GM19239 (cell line): ENCODE results near the gene OFD1.

Experiments used
- DNase-seq: peaks from one replicate; pipeline ENCODE4 v3.0.0; 2011; ENCODE audit warnings: low spot score; ENCODE audit not compliant: insufficient read length
- FAIRE-seq: peaks from 2 replicates; lab custom pipeline; 2011; peaks lifted over from hg19 to GRCh38; lab: Jason Lieb, UNC

The OFD1 gene, protein sequence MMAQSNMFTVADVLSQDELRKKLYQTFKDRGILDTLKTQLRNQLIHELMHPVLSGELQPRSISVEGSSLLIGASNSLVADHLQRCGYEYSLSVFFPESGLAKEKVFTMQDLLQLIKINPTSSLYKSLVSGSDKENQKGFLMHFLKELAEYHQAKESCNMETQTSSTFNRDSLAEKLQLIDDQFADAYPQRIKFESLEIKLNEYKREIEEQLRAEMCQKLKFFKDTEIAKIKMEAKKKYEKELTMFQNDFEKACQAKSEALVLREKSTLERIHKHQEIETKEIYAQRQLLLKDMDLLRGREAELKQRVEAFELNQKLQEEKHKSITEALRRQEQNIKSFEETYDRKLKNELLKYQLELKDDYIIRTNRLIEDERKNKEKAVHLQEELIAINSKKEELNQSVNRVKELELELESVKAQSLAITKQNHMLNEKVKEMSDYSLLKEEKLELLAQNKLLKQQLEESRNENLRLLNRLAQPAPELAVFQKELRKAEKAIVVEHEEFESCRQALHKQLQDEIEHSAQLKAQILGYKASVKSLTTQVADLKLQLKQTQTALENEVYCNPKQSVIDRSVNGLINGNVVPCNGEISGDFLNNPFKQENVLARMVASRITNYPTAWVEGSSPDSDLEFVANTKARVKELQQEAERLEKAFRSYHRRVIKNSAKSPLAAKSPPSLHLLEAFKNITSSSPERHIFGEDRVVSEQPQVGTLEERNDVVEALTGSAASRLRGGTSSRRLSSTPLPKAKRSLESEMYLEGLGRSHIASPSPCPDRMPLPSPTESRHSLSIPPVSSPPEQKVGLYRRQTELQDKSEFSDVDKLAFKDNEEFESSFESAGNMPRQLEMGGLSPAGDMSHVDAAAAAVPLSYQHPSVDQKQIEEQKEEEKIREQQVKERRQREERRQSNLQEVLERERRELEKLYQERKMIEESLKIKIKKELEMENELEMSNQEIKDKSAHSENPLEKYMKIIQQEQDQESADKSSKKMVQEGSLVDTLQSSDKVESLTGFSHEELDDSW

DNA sequence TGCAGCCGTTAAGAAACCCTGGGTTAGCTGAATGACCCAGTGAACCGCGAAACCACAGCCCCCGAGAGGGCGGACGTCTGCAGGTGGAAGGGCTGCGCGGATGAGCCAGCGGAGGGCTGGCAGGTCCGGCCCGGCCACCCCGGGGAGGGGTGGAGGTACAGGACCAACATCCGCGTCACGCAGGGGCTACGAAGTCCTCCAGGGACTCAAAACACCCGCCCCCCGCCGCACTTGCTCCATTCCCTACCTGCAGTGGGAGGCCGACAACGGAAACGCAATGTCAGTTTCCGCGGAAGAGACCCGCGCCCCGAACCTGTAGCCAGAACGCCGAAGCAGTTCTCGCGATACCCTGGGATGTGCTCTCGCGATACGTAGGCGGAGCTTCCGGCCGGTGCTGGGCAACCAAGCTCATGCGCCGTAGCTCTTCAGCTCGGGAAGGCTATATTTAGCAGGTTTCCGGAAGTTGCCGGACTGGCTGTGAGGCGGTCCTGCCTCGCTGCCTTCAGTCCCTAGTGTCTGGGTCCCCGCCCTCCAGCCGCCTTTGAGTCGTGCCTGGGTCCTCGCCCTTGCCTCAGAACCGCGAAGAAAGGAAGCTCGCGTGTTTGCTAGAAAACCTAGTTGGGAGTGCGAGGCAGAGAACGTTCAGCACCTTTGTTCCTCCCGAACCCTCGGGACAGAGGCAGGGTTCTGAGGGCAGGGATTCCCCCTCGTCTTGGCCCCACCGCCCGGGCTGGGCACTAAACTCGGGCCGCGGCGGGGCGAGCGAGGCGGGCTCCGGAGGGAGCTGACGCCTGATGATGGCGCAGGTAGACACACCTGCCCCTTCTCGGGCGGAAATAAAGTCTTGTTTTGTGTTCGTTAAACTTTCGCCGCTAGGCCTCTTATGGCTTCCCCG, at the start of gene OFD1, which contains the start of gene TRAPPC2:
Gene OFD1 (plus strand): TSS at position 471 of the 895 bp plus-strand sequence. CDS start 324 bp downstream, at position 795.
Gene TRAPPC2 (minus strand): TSS at position 343 of the 895 bp plus-strand sequence. CDS start 14,657 bp downstream, outside the sequence.
- peak; percentile 33 for DNase-seq
- peak; percentile 99 for FAIRE-seq

DNA sequence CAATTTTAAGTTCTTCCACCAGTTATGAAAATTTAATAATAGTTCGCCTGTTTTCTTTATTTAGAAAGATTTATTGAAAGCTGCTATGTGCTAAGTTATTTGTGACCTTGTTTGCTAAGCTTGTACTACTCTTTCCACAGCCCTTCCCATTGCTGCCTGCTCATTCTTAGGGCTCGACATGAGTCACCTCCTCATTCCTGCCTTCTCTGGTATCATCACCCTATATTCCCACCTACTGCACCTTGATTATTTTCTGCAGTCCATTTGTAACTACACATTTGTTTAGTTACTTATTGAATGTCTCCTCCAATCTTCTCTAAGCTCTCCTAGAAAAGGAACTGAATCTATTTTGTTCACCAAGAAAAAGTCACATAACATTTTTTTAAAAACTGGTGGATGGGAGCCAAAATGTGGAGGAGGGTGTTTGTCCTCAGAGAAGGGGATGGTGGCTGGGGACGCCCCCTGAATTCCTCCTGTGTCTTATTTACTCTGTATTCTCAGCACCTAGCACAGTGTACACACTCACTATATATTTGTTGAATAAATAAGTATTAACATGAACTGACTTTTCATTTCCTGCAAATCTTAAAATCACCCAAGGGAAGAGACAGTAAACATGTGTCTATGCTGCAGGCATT, 49.3 kb upstream of the OFD1 start:
- FAIRE-seq: peak; percentile 81
- no peak for DNase-seq

DNA sequence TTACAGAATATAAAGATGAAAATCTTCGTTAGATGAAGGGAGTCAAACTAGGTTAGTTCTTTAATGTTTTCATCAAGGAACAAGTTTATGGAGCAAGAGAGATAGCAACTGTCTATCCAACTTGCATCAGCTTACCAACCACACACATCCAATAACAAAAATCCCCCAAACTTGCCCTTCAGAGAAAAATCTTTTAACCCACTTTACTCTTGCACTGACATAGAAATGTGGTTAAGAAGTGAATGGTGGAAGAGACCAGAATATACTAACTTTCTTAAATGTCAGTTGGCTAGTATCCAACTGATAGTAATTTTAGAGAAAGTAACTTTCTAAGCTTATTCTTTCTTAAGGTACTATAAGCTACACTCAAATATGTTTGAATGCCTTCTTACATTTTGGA, 47.3 kb upstream of the OFD1 start:
- peak; percentile 88 for FAIRE-seq
- no peak for DNase-seq

DNA sequence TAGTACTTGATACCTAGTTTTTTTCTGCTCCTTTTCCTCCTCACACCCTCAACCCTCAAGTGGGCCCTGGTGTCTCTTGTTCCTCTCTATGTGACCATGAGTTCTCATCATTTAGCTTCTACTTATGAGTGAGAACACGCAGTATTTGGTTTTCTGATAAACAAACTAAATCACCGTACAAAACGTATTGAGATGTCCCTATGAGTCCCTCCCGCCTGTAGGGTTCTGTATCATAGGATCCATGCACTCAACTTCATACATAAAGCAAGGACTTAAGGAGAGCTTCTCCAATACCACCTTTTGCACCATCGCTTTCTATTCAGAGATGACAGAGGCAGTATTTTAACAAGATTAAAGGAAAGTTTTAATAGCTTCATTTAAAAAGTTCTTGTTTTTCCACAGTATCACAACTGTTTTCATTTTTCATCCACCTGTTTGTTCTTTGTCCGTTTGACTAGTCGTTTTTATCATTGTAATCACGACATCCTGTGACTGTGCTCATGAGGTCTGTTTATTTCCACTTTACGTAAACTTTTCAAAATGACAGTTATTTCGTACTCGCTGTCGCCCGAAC, 46.1 kb upstream of the OFD1 start:
- peak; percentile 8 for FAIRE-seq

DNA sequence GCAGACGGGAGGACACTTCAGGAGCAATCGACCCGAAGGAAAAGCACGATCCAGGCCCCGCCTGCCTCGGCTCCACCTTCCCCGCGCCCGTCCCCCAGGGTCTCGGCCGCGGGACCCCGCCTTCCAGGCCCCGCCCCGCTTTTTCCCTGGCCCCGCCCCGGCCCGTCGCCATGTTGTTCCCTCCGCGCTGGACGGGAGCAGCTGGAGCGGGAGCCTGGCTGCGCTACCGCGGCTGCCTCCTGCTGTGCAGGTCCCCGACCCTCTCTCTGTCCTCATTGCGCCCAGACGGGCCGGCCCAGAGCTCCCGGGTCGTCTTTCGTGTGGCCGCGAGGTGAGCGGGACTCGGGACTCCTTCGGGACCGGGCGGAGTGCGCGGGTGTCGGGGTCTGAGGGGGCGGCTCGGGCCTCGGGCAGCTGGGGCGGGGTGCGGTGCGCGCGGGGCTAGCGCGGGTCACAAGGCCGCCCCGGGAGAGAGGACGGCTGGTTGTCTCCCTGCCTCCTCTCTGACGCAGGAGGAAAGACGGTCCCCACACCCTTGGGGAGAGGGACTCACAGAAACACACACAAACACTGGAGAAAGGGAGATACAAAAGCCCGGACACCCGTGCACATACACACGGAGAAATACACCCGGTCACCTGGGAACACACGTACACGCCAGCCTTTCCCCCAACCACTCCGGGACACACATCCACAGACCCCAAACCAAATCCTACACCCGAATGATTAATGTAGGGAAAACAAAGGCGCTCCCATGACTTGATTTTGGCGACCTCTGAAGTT, 45.4 kb upstream of the OFD1 start, which contains the start of gene RAB9A:
Gene RAB9A (plus strand): TSS at position 171 of the 783 bp plus-strand sequence. CDS start 19,619 bp downstream, outside the sequence.
- peak; percentile 17 for DNase-seq
- peak; percentile 94 for FAIRE-seq

More for the DNA sequence above, 46.1 kb upstream of the OFD1 start:
- no peak for DNase-seq

GRCh38 chrX:13689741-13690211, 44.8 kb upstream of the OFD1 start:
- FAIRE-seq (no peak), DNase-seq (no peak)

DNA sequence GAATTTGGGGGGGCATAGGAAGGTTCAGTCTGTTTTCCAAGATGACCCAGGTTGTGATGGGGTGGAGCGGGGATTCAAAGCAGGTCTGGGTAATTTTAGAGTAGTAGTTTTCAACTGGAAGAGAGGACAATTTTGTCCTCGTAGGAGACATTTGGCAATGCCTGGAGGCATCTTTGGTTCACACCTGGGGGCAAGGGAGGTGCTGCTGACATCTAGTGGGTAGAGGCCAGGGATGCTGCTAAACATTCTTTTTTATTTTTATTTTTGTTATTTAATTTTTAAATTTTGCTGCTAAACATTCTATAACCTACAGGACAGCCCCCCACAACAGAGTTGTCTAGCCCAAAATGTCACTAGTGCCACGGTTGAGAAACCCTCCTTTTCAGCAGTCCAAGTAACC, 43.7 kb upstream of the OFD1 start:
- peak; percentile 54 for FAIRE-seq
- DNase-seq: no peak

DNA sequence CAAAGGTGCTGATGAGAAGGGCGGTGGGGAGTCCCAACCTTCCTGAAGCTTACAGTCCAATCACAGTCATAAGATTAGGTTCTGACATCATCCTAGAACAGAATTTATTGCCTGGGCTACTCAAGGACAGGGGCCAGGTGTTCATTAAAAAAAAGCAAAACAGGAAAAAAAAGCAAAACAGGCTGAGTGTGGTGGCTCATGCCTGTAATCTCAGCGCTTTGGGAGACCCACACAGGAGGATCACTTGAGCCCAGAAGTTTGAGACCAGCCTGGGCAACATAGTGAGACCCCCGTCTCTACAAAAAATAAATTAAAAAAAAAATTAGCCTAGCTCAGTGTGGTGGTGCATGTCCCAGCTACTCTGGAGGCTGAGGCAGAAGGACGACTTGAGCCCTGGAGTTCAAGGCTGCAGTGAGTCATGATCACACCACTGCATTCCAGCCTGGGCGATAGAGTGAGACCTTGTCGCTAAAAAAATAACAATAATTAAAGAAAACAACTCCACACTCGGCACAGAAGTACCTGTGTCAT, 42.6 kb upstream of the OFD1 start:
- no peak for FAIRE-seq
- DNase-seq: no peak

DNA sequence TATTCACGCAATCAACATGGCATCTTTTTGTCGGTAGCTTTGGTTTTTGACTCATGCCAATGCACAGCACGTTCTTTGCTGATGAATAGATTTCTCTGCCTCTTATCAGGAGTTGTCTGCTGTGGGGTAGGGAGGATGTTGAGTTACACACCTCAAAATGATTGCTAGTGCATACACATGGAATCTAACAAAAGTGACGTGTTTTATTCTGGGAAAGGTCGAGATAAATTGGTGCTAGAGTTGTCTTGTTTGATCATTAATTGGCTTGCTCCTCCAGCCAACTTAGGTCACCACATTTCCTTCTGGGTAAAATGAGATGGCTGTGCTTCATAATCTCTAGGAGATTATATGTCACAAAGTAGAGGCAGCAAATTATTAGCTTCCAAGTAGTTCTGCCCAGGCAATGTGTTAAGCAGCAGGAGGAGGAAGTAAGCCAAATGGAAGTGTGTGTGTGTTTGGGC, 41.7 kb upstream of the OFD1 start:
- FAIRE-seq (no peak), DNase-seq (no peak)

DNA sequence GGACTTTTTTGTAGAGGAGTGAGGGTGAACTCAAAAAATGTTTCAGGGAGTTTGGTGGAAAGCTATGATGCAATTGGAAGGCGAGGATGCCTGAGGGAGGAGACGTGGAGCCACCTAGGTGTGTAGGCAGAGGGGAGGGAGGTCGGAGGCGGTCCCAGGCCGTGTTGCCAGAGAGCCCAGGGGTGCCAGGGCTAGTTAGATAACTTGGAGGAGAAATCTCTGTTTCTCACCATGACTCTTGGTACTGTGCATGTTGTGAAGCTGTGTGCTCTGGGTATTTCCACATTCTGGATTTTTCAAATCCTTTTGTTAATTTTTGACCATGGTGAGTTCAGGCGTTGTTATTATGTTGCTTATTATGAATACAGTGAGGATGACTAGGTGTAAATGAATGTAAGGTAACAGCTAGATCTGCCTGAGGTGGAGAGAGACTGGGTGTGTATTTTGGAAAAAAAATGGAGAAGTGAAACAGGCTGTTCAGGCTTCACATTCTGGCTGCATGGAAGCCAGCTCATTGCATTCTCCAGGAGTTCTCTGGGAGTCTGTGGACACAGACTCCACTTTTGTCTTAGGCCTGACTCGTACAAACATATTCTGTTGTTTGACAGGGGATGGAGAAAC, 41.1 kb upstream of the OFD1 start:
- DNase-seq (no peak), FAIRE-seq (peak; percentile 68)

GRCh38 chrX:13694359-13694758, 40.2 kb upstream of the OFD1 start:
- no peak for FAIRE-seq

GRCh38 chrX:13694983-13695382, 39.6 kb upstream of the OFD1 start:
- no peak for FAIRE-seq

More at GRCh38 chrX:13694359-13694758, 40.2 kb upstream of the OFD1 start:
- DNase-seq: no peak

GRCh38 chrX:13695601-13696115, 38.9 kb upstream of the OFD1 start:
- DNase-seq (no peak), FAIRE-seq (peak; percentile 64)

More at GRCh38 chrX:13694983-13695382, 39.6 kb upstream of the OFD1 start:
- no peak for DNase-seq

- FAIRE-seq: peak; percentile 92
- DNase-seq: no peak
Observed at GRCh38 chrX:13697455-13697854, 37.1 kb upstream of the OFD1 start.

- FAIRE-seq: no peak
- no peak for DNase-seq
Observed at GRCh38 chrX:13697976-13698375, 36.6 kb upstream of the OFD1 start.

DNA sequence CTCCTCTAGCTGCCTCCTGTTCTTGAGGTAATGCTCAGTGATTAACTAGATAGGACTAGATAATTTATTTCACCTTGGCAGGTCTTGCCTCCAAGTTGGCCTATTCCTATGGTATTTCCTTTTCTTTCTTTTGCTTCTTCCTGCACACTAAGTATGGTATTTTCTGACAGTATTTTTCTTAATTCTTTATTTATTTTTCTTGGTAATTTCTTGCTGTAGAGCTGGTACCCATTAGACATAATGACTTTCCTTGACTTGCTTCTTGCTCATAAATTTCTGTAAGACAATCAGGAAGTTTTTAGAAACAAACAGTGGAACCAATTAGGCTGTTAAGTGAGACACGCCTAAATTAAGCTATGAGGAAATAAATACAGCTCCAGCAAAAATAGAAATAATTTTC, 36.1 kb upstream of the OFD1 start:
- no peak for FAIRE-seq

More for the DNA sequence above, 36.1 kb upstream of the OFD1 start:
- no peak for DNase-seq
